ENCODE results near the gene CAND2.

- no peak for TF ChIP-seq ZNF274 (IDR thresholded peaks at IDR 0.05; ENCODE audit: borderline replicate concordance, extremely low read depth, low read length)
- no peak for TF ChIP-seq POU5F1 (IDR thresholded peaks at IDR 0.05; ENCODE audit: low read depth, low read length)
- TF ChIP-seq EP300 (IDR thresholded peaks at IDR 0.05; ENCODE audit: borderline replicate concordance in 1 of 2, low read depth in 2 of 2, low read length in 2 of 2), result no peak
- TF ChIP-seq POLR2A (IDR thresholded peaks at IDR 0.05; ENCODE audit: control extremely low read depth in 1 of 2, low read depth in 2 of 2, low read length in 2 of 2), result no peak
- TF ChIP-seq PHF8 (conservative IDR thresholded peaks at IDR 0.05; ENCODE audit: low read depth, low read length), result no peak
Observed at GRCh38 chr3:12879191-12879815, 82.8 kb downstream of the CAND2 start.

Measured in H1 (cell line).